Osteocyte (in vitro differentiated cells): Measurements from ENCODE around the gene CYP26B1. TPM values are rescaled to one million over a fixed set of nuclear protein-coding genes. Genes with fewer than 3 reads are reported as not detected.

ENCODE experiments used
- DNase-seq: peaks from one replicate; pipeline ENCODE4 v3.0.0; 2021; ENCODE audit warnings: mixed read lengths; ENCODE audit not compliant: unreplicated experiment; ENCODE audit errors: extremely low spot score
- H3K27ac Mint-ChIP-seq: one replicate; pipeline ENCODE4 v1.8.0; 2021; ENCODE audit warnings: mild to moderate bottlenecking, mixed read lengths; ENCODE audit not compliant: unreplicated experiment
- H3K27me3 Mint-ChIP-seq: one replicate; pipeline ENCODE4 v1.8.0; 2021; ENCODE audit warnings: mixed read lengths; ENCODE audit not compliant: unreplicated experiment
- H3K36me3 Mint-ChIP-seq: one replicate; pipeline ENCODE4 v1.8.0; 2021; ENCODE audit warnings: mixed read lengths; ENCODE audit not compliant: unreplicated experiment
- H3K4me1 Mint-ChIP-seq: one replicate; pipeline ENCODE4 v1.8.0; 2021; ENCODE audit warnings: mixed read lengths; ENCODE audit not compliant: unreplicated experiment
- H3K4me3 Mint-ChIP-seq: one replicate; pipeline ENCODE4 v1.8.0; 2021; ENCODE audit warnings: mild to moderate bottlenecking, moderate library complexity, mixed read lengths; ENCODE audit not compliant: unreplicated experiment
- H3K9me3 Mint-ChIP-seq: one replicate; pipeline ENCODE4 v1.8.0; 2021; ENCODE audit warnings: mixed read lengths; ENCODE audit not compliant: unreplicated experiment
- total RNA-seq: library from RNA; stranded (reverse); gene quantifications from 2 replicates; pipeline ENCODE4 v1.2.1, GENCODE V29; 2021
- TF ChIP-seq, protein P1 (sequence below): fragments of 200-600 bp; sonication (generic); IDR thresholded peaks from 2 replicates; pipeline ENCODE4 v1.5.0; 2021; ENCODE audit warnings: antibody characterized with exemption, mild to moderate bottlenecking, moderate library complexity

The CYP26B1 gene
- total RNA-seq, 1 donor from 2014 or later = 1.3 TPM

DNA sequence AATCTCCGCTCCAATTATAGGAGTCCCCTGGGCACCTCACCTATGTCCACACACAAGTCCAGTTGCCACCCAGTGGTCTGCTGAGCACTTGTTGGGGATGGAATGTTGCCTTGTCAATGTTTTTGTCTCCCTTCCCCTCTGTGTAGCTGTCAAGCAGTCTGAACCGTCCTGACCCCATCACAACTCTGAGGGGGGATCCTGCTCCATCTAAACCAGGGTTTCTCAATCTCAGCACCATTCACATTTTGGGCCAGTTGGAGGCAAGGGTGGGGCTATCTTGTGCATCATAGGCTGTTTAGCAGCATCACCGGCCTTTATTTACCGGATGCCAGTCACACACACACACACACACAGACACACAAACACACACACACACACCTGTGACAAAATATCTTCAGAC lies 53.0 kb downstream of the CYP26B1 start:
- Mint-ChIP-seq H3K27ac (no peak overlapping the region), H3K9me3 (no peaks in the 10 kb centered on the region), H3K4me1 (no peaks in the 10 kb centered on the region), H3K4me3 (no peak overlapping the region), H3K27me3 (peaks cover 34% of the 10 kb centered on the region), H3K36me3 (no peaks in the 10 kb centered on the region)
- TF ChIP-seq, protein P1, sequence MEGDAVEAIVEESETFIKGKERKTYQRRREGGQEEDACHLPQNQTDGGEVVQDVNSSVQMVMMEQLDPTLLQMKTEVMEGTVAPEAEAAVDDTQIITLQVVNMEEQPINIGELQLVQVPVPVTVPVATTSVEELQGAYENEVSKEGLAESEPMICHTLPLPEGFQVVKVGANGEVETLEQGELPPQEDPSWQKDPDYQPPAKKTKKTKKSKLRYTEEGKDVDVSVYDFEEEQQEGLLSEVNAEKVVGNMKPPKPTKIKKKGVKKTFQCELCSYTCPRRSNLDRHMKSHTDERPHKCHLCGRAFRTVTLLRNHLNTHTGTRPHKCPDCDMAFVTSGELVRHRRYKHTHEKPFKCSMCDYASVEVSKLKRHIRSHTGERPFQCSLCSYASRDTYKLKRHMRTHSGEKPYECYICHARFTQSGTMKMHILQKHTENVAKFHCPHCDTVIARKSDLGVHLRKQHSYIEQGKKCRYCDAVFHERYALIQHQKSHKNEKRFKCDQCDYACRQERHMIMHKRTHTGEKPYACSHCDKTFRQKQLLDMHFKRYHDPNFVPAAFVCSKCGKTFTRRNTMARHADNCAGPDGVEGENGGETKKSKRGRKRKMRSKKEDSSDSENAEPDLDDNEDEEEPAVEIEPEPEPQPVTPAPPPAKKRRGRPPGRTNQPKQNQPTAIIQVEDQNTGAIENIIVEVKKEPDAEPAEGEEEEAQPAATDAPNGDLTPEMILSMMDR = no peak
- peak; percentile 64 for DNase-seq

DNA sequence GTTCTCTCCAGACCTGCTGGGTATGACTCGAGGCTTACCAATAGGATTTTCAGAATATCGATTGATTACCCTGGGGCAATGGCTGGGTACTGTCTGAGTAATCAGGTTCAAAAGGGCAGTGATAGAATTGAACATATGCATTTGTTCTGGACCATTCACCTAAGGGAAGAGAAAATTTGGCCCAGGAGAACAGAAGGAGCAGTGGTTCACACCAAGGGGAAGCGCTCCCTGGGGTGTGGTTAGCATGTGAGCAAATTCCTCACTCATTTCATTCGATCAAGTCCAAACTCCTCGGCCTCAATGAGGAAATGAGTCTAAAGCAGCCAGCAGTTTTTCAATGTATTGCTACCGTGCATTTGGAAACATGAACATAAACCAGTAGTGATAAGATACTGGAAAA lies 55.6 kb downstream of the CYP26B1 start:
- Mint-ChIP-seq H3K4me3 (no peak overlapping the region), H3K27me3 (peaks cover 29% of the 10 kb centered on the region), H3K4me1 (no peaks in the 10 kb centered on the region), H3K9me3 (no peaks in the 10 kb centered on the region), H3K36me3 (no peaks in the 10 kb centered on the region), H3K27ac (no peak overlapping the region)
- TF ChIP-seq, protein P1 = no peak
- DNase-seq = peak; percentile 32

DNA sequence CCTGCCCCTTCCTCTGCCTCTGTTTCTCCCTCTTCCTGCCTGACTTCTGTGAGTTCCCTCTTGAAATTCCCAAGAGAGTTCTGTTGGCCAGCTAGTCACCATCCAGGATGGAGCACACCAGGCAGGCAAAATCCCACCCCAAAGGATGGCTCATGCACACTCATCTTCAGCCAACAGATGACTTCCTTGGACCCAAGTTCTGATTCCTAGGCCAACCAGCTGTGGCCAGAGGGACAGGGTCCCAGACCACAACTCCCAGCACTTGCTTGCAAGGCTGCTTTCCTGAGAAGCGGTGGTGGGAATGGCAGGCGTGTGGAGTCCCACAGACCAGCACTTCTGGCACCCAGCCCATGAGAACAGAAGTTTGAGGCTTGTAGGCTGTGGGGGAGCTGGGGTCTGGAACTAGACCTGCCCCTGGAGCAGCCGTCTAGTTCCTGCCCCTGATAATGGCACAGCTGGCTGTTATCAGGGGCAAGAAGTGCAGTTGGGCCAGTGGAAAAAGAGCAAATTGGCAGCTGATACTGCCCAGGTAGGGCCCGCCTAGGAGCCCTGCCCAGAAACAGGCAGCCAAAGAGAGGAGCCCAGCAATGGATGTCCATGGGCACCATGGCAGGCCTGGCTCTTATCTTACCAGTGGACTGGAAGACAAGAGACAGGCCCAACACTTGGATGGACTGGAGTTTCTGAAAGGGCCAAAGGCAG lies 56.7 kb downstream of the CYP26B1 start:
- Mint-ChIP-seq H3K4me1 (no peaks in the 10 kb centered on the region), H3K36me3 (no peaks in the 10 kb centered on the region), H3K27ac (no peak overlapping the region), H3K4me3 (no peak overlapping the region), H3K9me3 (no peaks in the 10 kb centered on the region), H3K27me3 (peaks cover 19% of the 10 kb centered on the region)
- DNase-seq = no peak
- TF ChIP-seq, protein P1 = no peak

DNA sequence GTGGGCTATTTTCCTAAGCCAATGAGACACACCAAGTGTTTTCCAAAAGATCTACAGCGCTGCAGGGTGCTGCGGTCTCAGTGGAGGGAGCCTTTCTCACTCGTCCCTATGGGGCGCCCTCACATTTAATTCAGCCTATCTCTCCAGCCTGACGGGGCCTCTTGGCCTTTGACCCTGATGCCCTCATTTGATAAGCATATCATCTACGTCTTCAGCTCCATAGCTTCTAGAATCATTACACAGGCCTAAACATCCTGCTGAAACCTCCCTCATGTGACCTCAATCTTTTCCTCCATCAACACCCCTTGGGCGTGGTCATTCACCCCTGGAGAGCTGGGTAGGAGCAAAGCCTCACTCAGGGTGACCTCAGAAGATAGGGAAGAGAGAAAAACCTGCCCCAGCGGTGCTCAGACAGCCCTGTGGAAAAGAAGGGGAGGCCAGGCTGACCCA lies 57.4 kb downstream of the CYP26B1 start:
- TF ChIP-seq, protein P1 = no peak
- Mint-ChIP-seq H3K27me3 (peaks cover 14% of the 10 kb centered on the region), H3K4me3 (no peak overlapping the region), H3K9me3 (no peaks in the 10 kb centered on the region), H3K36me3 (no peaks in the 10 kb centered on the region), H3K4me1 (no peaks in the 10 kb centered on the region), H3K27ac (no peak overlapping the region)
- no peak for DNase-seq

DNA sequence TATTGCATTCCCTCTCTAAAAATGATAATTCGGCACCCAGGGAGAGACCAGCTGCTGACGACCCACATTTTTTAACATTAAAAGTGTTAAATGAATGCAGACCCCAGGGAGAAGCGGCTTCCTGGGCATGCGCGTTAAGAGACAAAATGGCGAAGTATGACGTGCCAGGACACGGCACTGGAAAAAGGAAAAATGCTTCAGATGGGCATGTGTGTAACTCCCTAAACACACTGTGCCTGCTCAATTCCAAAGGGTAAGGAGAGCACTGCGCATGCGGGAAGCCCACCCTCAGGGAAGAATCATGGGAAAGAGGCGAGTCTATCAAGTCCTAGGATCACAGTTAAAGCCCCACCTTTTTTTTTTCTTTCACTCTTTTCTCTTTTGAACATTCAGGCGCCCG lies 58.1 kb downstream of the CYP26B1 start:
- Mint-ChIP-seq H3K4me1 (peaks cover 1% of the 10 kb centered on the region), H3K9me3 (no peaks in the 10 kb centered on the region), H3K27me3 (peaks cover 13% of the 10 kb centered on the region), H3K27ac (no peak overlapping the region), H3K4me3 (no peak overlapping the region), H3K36me3 (no peaks in the 10 kb centered on the region)
- TF ChIP-seq, protein P1 = no peak
- no peak for DNase-seq
